GM12878 (cell line): ENCODE measurements around the gene DMBX1. TPM values are rescaled to one million over a fixed set of nuclear protein-coding genes. Genes with fewer than 3 reads are reported as not detected.

ENCODE experiments used
- ATAC-seq: fragments of 200-7000 bp; cut with Tn5 transposase; 3 replicates; pipeline ENCODE4 v1.9.1; 2020; ENCODE audit warnings: mild to moderate bottlenecking, moderate library complexity
- BruUV-seq: library from RNA; stranded (reverse); fragments of 400-500 nt; replicated peaks from 2 replicates; lab custom pipeline; 2021; lab: Mats Ljungman, UMichigan
- CTCF ChIA-PET: fragments of 300-600 bp; sonication (Branson Sonifier 250); formaldehyde crosslinking; extraction: SDS; loops from one replicate; lab custom pipeline; 2021; ENCODE audit warnings: inconsistent platforms; lab: Yijun Ruan, JAX
- POLR2A ChIA-PET: fragments of 350-600 bp; formaldehyde crosslinking; extraction: SDS; loops from one replicate; lab custom pipeline; 2021; ENCODE audit warnings: inconsistent platforms; lab: Charles Lee
- RAD21 ChIA-PET: fragments of 300-600 bp; sonication (Branson Sonifier 250); formaldehyde crosslinking; loops from one replicate; lab custom pipeline; 2023; ENCODE audit warnings: antibody characterized with exemption; ENCODE audit not compliant: unreplicated experiment; lab: Charles Lee
- SMC1A ChIA-PET: fragments of 300-600 bp; sonication (Branson Sonifier 250); formaldehyde crosslinking; loops from one replicate; lab custom pipeline; 2023; ENCODE audit not compliant: unreplicated experiment, uncharacterized antibody; lab: Charles Lee
- DNase-seq: peaks from one replicate; pipeline ENCODE4 v3.0.0-alpha.2; 2011; ENCODE audit warnings: low read depth, low spot score
- FAIRE-seq: peaks from 3 replicates; lab custom pipeline; 2011; peaks lifted over from hg19 to GRCh38; lab: Jason Lieb, UNC
- H2AFZ ChIP-seq: 2 replicates; pipeline ENCODE4 v1.6.0; 2011; ENCODE audit warnings: low read depth, low read length, control low read depth; ENCODE audit not compliant: control insufficient read depth
- H3K27ac ChIP-seq: 2 replicates; pipeline ENCODE4 v1.5.1; 2011; ENCODE audit warnings: control low read depth; ENCODE audit not compliant: control insufficient read depth, insufficient read depth
- H3K27me3 ChIP-seq, 2 experiments: replicated peaks in 1 of 2; 2 replicates each; pipeline versions ENCODE4 v1.6.0 to v1.6.1; 2011; ENCODE audit warnings: low read length in 1 of 2; ENCODE audit not compliant: control insufficient read depth in 2 of 2, insufficient read depth in 2 of 2
- H3K36me3 ChIP-seq, 2 experiments: 2 replicates each; pipeline ENCODE4 v1.5.1; 2011; ENCODE audit warnings: low read length in 1 of 2; ENCODE audit not compliant: control insufficient read depth in 2 of 2, insufficient read depth in 2 of 2
- H3K4me1 ChIP-seq: 2 replicates; pipeline ENCODE4 v1.6.1; 2011; ENCODE audit warnings: mild to moderate bottlenecking, low read length, moderate library complexity, mixed read lengths; ENCODE audit not compliant: control insufficient read depth, insufficient read depth
- H3K4me2 ChIP-seq: 2 replicates; pipeline ENCODE4 v1.6.0; 2011; ENCODE audit warnings: control low read depth; ENCODE audit not compliant: control insufficient read depth, insufficient read depth
- H3K4me3 ChIP-seq: fragments of 200-600 bp; sonication (generic); 2 replicates; pipeline ENCODE4 v1.5.1; 2016
- H3K79me2 ChIP-seq: 2 replicates; pipeline ENCODE4 v1.6.0; 2011; ENCODE audit warnings: low read length; ENCODE audit not compliant: control insufficient read depth, insufficient read depth
- H3K9ac ChIP-seq: 2 replicates; pipeline ENCODE4 v1.8.0; 2011; ENCODE audit warnings: low read length, control low read depth, mixed read lengths; ENCODE audit not compliant: control insufficient read depth, insufficient read depth
- H3K9me3 ChIP-seq: replicated peaks from 3 replicates; pipeline ENCODE4 v1.5.1; 2011; ENCODE audit warnings: mild to moderate bottlenecking, low read length; ENCODE audit not compliant: control insufficient read depth, insufficient read depth
- H4K20me1 ChIP-seq: 2 replicates; pipeline ENCODE4 v1.6.0; 2011; ENCODE audit not compliant: control insufficient read depth, insufficient read depth
- CHD4 ChIP-seq: fragments of 200-600 bp; sonication (generic); IDR thresholded peaks from 2 replicates; pipeline ENCODE4 v1.6.1; 2016; ENCODE audit warnings: mild to moderate bottlenecking
- EGR1 ChIP-seq, 2 experiments: IDR thresholded peaks; 1 replicate in 1 of 2; 2 replicates in 1 of 2; pipeline ENCODE4 v1.6.1; 2011 to 2012; ENCODE audit warnings: low read depth in 2 of 2, low read length in 2 of 2, borderline replicate concordance in 1 of 2, mild to moderate bottlenecking in 1 of 2, moderate library complexity in 1 of 2
- GABPA ChIP-seq: IDR thresholded peaks from 2 replicates; pipeline ENCODE4 v1.6.1; 2014; ENCODE audit warnings: antibody characterized with exemption, low read depth, mild to moderate bottlenecking, inconsistent platforms
- HCFC1 ChIP-seq: fragments of 150-350 bp; IDR thresholded peaks from 2 replicates; pipeline ENCODE4 v1.6.1; 2014; ENCODE audit warnings: low read length
- JUND ChIP-seq: IDR thresholded peaks from 2 replicates; pipeline ENCODE4 v1.6.1; 2012; ENCODE audit warnings: low read depth, mild to moderate bottlenecking, low read length, improper control_type of control experiment, moderate library complexity
- KLF5 ChIP-seq: fragments of 450-650 bp; IDR thresholded peaks from 2 replicates; pipeline ENCODE4 v1.6.1; 2014; ENCODE audit warnings: mild to moderate bottlenecking; ENCODE audit not compliant: partially characterized antibody
- NFIC ChIP-seq: IDR thresholded peaks from 2 replicates; pipeline ENCODE4 v1.6.1; 2012; ENCODE audit warnings: low read depth, mild to moderate bottlenecking, inconsistent platforms, low read length, moderate library complexity
- PBX3 ChIP-seq: IDR thresholded peaks from 2 replicates; pipeline ENCODE4 v1.6.1; 2011; ENCODE audit warnings: mild to moderate bottlenecking, low read depth, low read length, moderate library complexity; ENCODE audit not compliant: insufficient replicate concordance
- SMAD1 ChIP-seq: fragments of 450-650 bp; IDR thresholded peaks from 2 replicates; pipeline ENCODE4 v1.6.1; 2018; ENCODE audit warnings: mild to moderate bottlenecking, low read depth; ENCODE audit not compliant: partially characterized antibody
- SMC3 ChIP-seq: IDR thresholded peaks from 2 replicates; pipeline ENCODE4 v1.6.1; 2011; ENCODE audit warnings: low read length, improper control_type of control experiment, borderline replicate concordance
- SREBF2 ChIP-seq: IDR thresholded peaks from 2 replicates; pipeline ENCODE4 v1.6.1; 2012; ENCODE audit warnings: mild to moderate bottlenecking, low read length
- SRF ChIP-seq, 2 experiments: IDR thresholded peaks; 2 replicates each; pipeline ENCODE4 v1.6.1; 2011; ENCODE audit warnings: low read depth in 2 of 2, low read length in 2 of 2, mild to moderate bottlenecking in 1 of 2, moderate library complexity in 1 of 2
- SUZ12 ChIP-seq: fragments of 200-600 bp; sonication (generic); IDR thresholded peaks from one replicate; pipeline ENCODE4 v1.6.1; 2018; ENCODE audit warnings: antibody characterized with exemption, mild to moderate bottlenecking; ENCODE audit not compliant: unreplicated experiment
- TAF1 ChIP-seq: IDR thresholded peaks from 2 replicates; pipeline ENCODE4 v1.6.1; 2011; ENCODE audit warnings: mild to moderate bottlenecking, low read depth, low read length, borderline replicate concordance
- WRNIP1 ChIP-seq: IDR thresholded peaks from 2 replicates; pipeline ENCODE4 v1.6.1; 2011; ENCODE audit warnings: low read depth, low read length, improper control_type of control experiment, borderline replicate concordance
- WGBS: methylation state at CpG from one replicate; pipeline ENCODE4 v1.1.6; 2016; ENCODE audit warnings: low lambda C conversion rate; ENCODE audit not compliant: insufficient replicate concordance, insufficient coverage; ENCODE audit errors: missing lambda C conversion rate; 5-methylcytosine and 5-hydroxymethylcytosine counted together
- in situ Hi-C: fragments of 300-500 bp; cut with MboI; formaldehyde crosslinking; loops from 9 replicates; pipeline ENCODE4 v1.14.3; 2018; ENCODE audit warnings: mixed read lengths
- intact Hi-C: fragments of 100-400 bp; cut with micrococcal nuclease; formaldehyde crosslinking; loops from one replicate; pipeline ENCODE4 v1.14.2; 2022; ENCODE audit not compliant: unreplicated experiment
- polyA plus RNA-seq, 11 experiments: library from polyadenylated mRNA; depleted of rRNA in 4 of 11; unstranded in 6 of 11; stranded (reverse) in 5 of 11; fragments of >200 nt; fragmentation: Nextera tagmentation in 4 of 11; fragmentation: Illumina TruSeq in 1 of 11; extraction: Ambion mirVana in 4 of 11; extraction: Trizol in 1 of 11; gene quantifications; 1 replicate in 1 of 11; 2 replicates in 10 of 11; pipeline versions ENCODE4 v1.2.1 to v1.2.3, GENCODE V29; 2011 to 2016; ENCODE audit warnings: inconsistent platforms in 2 of 11, missing spikeins in 2 of 11, low read depth in 1 of 11
- total RNA-seq, 4 experiments: library from RNA; depleted of rRNA in 3 of 4; stranded (reverse); fragments of >200 nt in 3 of 4; fragmentation: Illumina TruSeq in 1 of 4; extraction: Trizol in 1 of 4; gene quantifications; 2 replicates each; pipeline versions ENCODE4 v1.2.1 to v1.2.3, GENCODE V29; 2013 to 2021

Gene DMBX1
- total and polyA plus RNA-seq, 10 of the 15 experiments (the other 5 are each of a cell fraction or from before 2014, with no cell fraction given), result 0.03 TPM; not detected in 9

- Histone ChIP-seq H4K20me1 (no peaks in the 10 kb centered on the region; the same call in 1 of the 2 replicates), H3K27ac (no peak overlapping the region), H3K27me3 (peaks cover 40 to 41% of the 10 kb centered on the region in 2 experiments), H3K36me3 (no peaks in the 10 kb centered on the region), H3K9ac (no peak overlapping the region), H3K79me2 (no peaks in the 10 kb centered on the region), H3K4me3 (no peak overlapping the region), H3K9me3 (no peaks in the 10 kb centered on the region), H3K4me2 (peak overlapping the region; percentile 33; the same call in 1 of the 2 replicates), H2AFZ (no peak overlapping the region), H3K4me1 (no peaks in the 10 kb centered on the region)
- SMC1A ChIA-PET, result interaction anchor here (3.1 kb wide), 1 partner anchor 38 kb away, joined by 18 read pairs; no protein-coding TSS in a partner anchor
- 7% methylated on average over 35 of the region's 35 CpGs for WGBS
- intact Hi-C loops (no loop called here), in situ Hi-C loops (no loop called here)
- CTCF ChIA-PET, result interaction anchor here (0.6 kb wide), 1 partner anchor 8 kb away, joined by 3 read pairs; no protein-coding TSS in a partner anchor
- ATAC-seq (no peak; the same call in 2 of the 3 replicates), FAIRE-seq (no peak), DNase-seq (no peak)
- no TSS peak for BruUV-seq
- TF ChIP-seq TAF1, result no peak
- TF ChIP-seq EGR1 (IDR thresholded peaks at IDR 0.05; ENCODE audit: borderline replicate concordance in 1 of 2, low read depth in 2 of 2, low read length in 2 of 2), result 0 out of 3 replicates have a peak, but pooled peaks of 1 of the 2 experiments have one; percentile 12
- TF ChIP-seq CHD4, result no peak
- no peak for TF ChIP-seq SRF (IDR thresholded peaks at IDR 0.05; ENCODE audit: low read depth in 2 of 2, low read length in 2 of 2)
- TF ChIP-seq SUZ12, result peak; percentile 42
- TF ChIP-seq KLF5, result no peak
- RAD21 ChIA-PET, result interaction anchor here (1.8 kb wide), 1 partner anchor 37 kb away, joined by 7 read pairs; no protein-coding TSS in a partner anchor
- POLR2A ChIA-PET, result no interaction called here
Observed at GRCh38 chr1:46489169-46489637, 433 bp upstream of the DMBX1 start.

- peaks cover 37 to 41% of the 10 kb centered on the region in 2 experiments for H3K27me3 ChIP-seq
- H3K4me2 ChIP-seq, result no peak overlapping the region
- no peak for FAIRE-seq
- TF ChIP-seq SMC3, result no peak
- no peak for TF ChIP-seq WRNIP1
- TF ChIP-seq SMAD1, result no peak
- no peak for TF ChIP-seq GABPA
- TF ChIP-seq JUND, result no peak
- TF ChIP-seq PBX3, result no peak
- no peak for TF ChIP-seq NFIC
- TF ChIP-seq HCFC1, result no peak
- TF ChIP-seq SREBF2, result no peak
Observed at GRCh38 chr1:46490406-46490655, 695 bp downstream of the DMBX1 start.

More at GRCh38 chr1:46490406-46490655, 695 bp downstream of the DMBX1 start:
- WGBS, result 20% methylated on average over 18 of the region's 25 CpGs
- Histone ChIP-seq H3K79me2 (no peaks in the 10 kb centered on the region), H3K9ac (no peak overlapping the region), H3K36me3 (no peaks in the 10 kb centered on the region), H3K4me3 (no peak overlapping the region), H2AFZ (no peak overlapping the region), H3K27ac (no peak overlapping the region), H4K20me1 (no peaks in the 10 kb centered on the region; the same call in 1 of the 2 replicates), H3K4me1 (no peaks in the 10 kb centered on the region), H3K9me3 (no peaks in the 10 kb centered on the region)
- POLR2A ChIA-PET, result no interaction called here
- CTCF ChIA-PET, result no interaction called here
- in situ Hi-C loops, result no loop called here
- BruUV-seq, result no TSS peak
- no peak for ATAC-seq
- no peak for DNase-seq
- intact Hi-C loops, result no loop called here
- SMC1A ChIA-PET, result no interaction called here
- RAD21 ChIA-PET, result no interaction called here
